Measurements from ENCODE around the gene POPDC3.

POPDC3 gene

DNA sequence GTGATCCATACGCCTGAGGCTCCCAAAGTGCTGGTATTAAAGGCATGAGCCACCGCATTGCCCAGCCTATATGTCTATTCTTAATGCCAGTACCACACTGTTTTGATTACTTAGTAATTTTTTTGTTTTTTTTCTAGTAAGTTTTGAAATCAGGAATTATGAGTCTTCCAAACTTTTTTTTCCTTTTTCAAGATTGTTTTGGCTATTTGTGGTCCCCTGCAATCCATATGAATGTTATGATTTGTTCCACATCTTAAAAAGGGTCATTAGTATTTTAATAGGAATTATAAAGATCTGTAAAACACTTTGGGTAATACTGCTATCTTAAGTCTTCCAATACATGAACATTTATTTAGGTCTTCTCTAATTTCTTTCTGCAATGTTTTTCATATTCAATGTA lies 6.8 kb upstream of the POPDC3 start:
- no peaks in the 10 kb centered on the region for H3K27me3 ChIP-seq (ENCODE audit: control insufficient read depth, insufficient read depth, low read length)
- TF ChIP-seq, protein P1, sequence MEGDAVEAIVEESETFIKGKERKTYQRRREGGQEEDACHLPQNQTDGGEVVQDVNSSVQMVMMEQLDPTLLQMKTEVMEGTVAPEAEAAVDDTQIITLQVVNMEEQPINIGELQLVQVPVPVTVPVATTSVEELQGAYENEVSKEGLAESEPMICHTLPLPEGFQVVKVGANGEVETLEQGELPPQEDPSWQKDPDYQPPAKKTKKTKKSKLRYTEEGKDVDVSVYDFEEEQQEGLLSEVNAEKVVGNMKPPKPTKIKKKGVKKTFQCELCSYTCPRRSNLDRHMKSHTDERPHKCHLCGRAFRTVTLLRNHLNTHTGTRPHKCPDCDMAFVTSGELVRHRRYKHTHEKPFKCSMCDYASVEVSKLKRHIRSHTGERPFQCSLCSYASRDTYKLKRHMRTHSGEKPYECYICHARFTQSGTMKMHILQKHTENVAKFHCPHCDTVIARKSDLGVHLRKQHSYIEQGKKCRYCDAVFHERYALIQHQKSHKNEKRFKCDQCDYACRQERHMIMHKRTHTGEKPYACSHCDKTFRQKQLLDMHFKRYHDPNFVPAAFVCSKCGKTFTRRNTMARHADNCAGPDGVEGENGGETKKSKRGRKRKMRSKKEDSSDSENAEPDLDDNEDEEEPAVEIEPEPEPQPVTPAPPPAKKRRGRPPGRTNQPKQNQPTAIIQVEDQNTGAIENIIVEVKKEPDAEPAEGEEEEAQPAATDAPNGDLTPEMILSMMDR (IDR thresholded peaks at IDR 0.05): no peak
- H3K4me2 ChIP-seq (ENCODE audit: low read length): no peak overlapping the region
- H3K79me2 ChIP-seq: no peaks in the 10 kb centered on the region
- no peaks in the 10 kb centered on the region for H3K9me3 ChIP-seq (ENCODE audit: control insufficient read depth, low read length)
- H3K27ac ChIP-seq: no peak overlapping the region
- H3K9ac ChIP-seq: no peak overlapping the region
- H3K4me1 ChIP-seq: no peaks in the 10 kb centered on the region
- H3K36me3 ChIP-seq (ENCODE audit: control insufficient read depth, insufficient read depth, low read length): no peaks in the 10 kb centered on the region
- H3K4me3 ChIP-seq (ENCODE audit: low read depth, low read length): no peak overlapping the region
- H2AFZ ChIP-seq: no peak overlapping the region

DNA sequence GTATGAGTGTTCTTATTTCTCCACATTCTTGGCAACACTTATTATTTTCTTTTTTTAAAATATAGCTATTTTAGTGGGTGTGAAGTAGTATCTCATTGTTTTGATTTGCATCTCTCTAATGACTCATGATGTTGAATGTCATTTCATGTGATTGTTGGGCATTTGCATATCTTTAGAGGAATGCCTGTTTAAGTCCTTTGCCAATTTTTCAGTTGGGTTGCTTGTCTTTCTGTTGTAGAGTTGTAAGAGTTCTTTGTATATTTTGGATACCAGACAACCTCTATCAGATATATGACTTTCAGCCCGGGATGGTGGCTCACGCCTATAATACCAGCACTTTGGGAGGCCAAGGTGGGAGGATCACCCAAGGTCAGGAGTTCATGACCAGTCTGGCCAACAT lies 5.1 kb upstream of the POPDC3 start:
- Histone ChIP-seq H3K27me3 (ENCODE audit: control insufficient read depth, insufficient read depth, low read length) (no peaks in the 10 kb centered on the region), H3K9ac (no peak overlapping the region), H3K4me1 (no peaks in the 10 kb centered on the region), H3K4me2 (ENCODE audit: low read length) (no peak overlapping the region), H2AFZ (no peak overlapping the region), H3K36me3 (ENCODE audit: control insufficient read depth, insufficient read depth, low read length) (no peaks in the 10 kb centered on the region), H3K4me3 (ENCODE audit: low read depth, low read length) (no peak overlapping the region), H3K79me2 (no peaks in the 10 kb centered on the region), H3K27ac (no peak overlapping the region), H3K9me3 (ENCODE audit: control insufficient read depth, low read length) (no peaks in the 10 kb centered on the region)
- TF ChIP-seq, protein P1 (IDR thresholded peaks at IDR 0.05): no peak

DNA sequence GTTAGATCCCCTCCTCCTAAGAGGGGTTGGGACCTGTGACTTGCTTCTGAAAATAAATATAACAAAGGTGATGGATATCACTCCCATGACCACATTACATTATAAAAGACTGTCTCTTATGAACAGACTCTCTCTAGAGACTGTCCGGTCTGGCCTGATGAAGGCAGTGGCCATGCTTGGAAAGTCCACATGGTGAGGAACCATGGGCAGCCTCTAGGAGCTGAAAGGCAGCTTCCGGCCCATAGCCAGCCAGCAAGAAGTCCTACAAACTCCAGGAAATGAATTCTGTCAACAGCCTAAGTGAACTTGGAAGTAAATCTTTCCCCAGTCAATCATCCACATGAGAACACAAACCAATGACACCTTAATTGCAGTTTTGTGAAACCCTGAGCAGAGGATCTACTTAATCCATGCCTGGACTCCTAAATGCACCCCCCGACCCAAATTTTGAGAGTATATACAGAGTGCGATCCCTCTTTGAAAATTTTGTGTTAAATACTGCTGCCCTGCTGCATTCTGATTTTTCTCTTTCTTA lies 2.2 kb upstream of the POPDC3 start:
- Histone ChIP-seq H3K4me3 (ENCODE audit: low read depth, low read length) (no peak overlapping the region), H3K9me3 (ENCODE audit: control insufficient read depth, low read length) (no peaks in the 10 kb centered on the region), H3K27ac (no peak overlapping the region), H3K79me2 (no peaks in the 10 kb centered on the region), H3K4me2 (ENCODE audit: low read length) (no peak overlapping the region), H3K36me3 (ENCODE audit: control insufficient read depth, insufficient read depth, low read length) (no peaks in the 10 kb centered on the region), H3K9ac (no peak overlapping the region), H2AFZ (no peak overlapping the region), H3K27me3 (ENCODE audit: control insufficient read depth, insufficient read depth, low read length) (no peaks in the 10 kb centered on the region), H3K4me1 (no peaks in the 10 kb centered on the region)
- TF ChIP-seq, protein P1 (IDR thresholded peaks at IDR 0.05): no peak

DNA sequence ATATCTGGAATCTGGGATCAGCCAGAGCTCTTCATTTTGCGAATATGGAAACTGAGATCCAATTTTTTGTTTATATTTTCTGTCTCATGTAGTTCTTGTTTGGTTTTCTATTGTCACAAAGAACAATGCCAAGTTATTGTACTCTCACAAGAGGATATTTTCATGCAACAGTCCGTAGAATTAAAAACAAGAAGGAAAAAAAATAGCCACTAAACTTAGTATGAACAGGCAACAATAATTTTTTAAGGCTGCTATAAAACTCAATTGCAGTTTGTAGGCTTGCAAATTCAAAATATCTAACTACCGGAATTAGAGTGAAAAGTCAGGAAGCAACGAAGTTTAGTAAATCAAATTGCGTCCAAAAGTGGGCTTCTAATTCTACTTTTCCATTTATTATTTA lies 1.2 kb downstream of the POPDC3 start:
- no peaks in the 10 kb centered on the region for H3K79me2 ChIP-seq
- H3K36me3 ChIP-seq (ENCODE audit: control insufficient read depth, insufficient read depth, low read length): no peaks in the 10 kb centered on the region
- TF ChIP-seq, protein P1 (IDR thresholded peaks at IDR 0.05): no peak
- no peaks in the 10 kb centered on the region for H3K4me1 ChIP-seq
- no peaks in the 10 kb centered on the region for H3K27me3 ChIP-seq (ENCODE audit: control insufficient read depth, insufficient read depth, low read length)
- no peak overlapping the region for H3K9ac ChIP-seq
- H3K9me3 ChIP-seq (ENCODE audit: control insufficient read depth, low read length): no peaks in the 10 kb centered on the region
- H3K4me2 ChIP-seq (ENCODE audit: low read length): no peak overlapping the region
- no peak overlapping the region for H3K4me3 ChIP-seq (ENCODE audit: low read depth, low read length)
- H2AFZ ChIP-seq: peak overlapping the region; percentile 33
- no peak overlapping the region for H3K27ac ChIP-seq

DNA sequence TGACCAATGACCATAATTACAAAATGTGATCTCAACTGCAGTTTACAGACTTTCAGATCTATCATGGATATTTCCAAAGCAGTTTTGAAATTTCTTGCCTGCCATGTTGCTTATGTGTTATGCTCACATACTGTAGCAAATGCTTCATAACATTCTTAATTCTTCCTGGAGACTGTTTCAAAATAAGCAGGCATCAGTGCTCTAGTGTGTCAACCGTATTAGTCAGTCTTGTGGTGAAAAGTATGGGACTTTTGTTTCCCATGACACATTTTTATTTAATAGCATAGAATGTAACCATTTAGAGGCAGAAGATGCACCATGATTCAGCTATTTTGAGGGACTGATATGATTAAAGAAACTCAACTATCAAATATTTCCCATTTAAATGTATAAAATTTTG lies 1.7 kb downstream of the POPDC3 start:
- Histone ChIP-seq H3K4me2 (ENCODE audit: low read length) (no peak overlapping the region), H3K9me3 (ENCODE audit: control insufficient read depth, low read length) (no peaks in the 10 kb centered on the region), H2AFZ (no peak overlapping the region), H3K27me3 (ENCODE audit: control insufficient read depth, insufficient read depth, low read length) (no peaks in the 10 kb centered on the region), H3K4me3 (ENCODE audit: low read depth, low read length) (no peak overlapping the region), H3K36me3 (ENCODE audit: control insufficient read depth, insufficient read depth, low read length) (no peaks in the 10 kb centered on the region), H3K9ac (no peak overlapping the region), H3K4me1 (no peaks in the 10 kb centered on the region), H3K79me2 (no peaks in the 10 kb centered on the region), H3K27ac (no peak overlapping the region)
- TF ChIP-seq, protein P1 (IDR thresholded peaks at IDR 0.05): no peak

All from parathyroid adenoma (tissue), 2 donors.